ENCODE measurements around the gene ZNF496.

ZNF496 gene

GRCh38 chr1:247288341-247288740 is 43.3 kb downstream of the ZNF496 start:
- Histone ChIP-seq H3F3A (ENCODE audit: control insufficient read depth, insufficient read depth) (no peaks in the 10 kb centered on the region), H3K9me3 (ENCODE audit: control insufficient read depth, insufficient read depth, low read length) (no peaks in the 10 kb centered on the region), H3K9me2 (replicated peaks; ENCODE audit: control insufficient read depth, low read length) (no peaks in the 10 kb centered on the region), H3K4me1 (ENCODE audit: control insufficient read depth, low read length) (no peaks in the 10 kb centered on the region), H3K4me3 (ENCODE audit: low read length) (no peak overlapping the region), H3K27me3 (ENCODE audit: control insufficient read depth, low read length) (no peaks in the 10 kb centered on the region), H4K20me1 (ENCODE audit: control insufficient read depth, insufficient read depth, low read depth, low read length) (no peaks in the 10 kb centered on the region), H3K36me3 (ENCODE audit: control insufficient read depth, low read length) (no peaks in the 10 kb centered on the region), H3K4me2 (ENCODE audit: low read length) (no peak overlapping the region), H3K27ac (ENCODE audit: low read depth, low read length) (no peak overlapping the region), H3K79me2 (ENCODE audit: control insufficient read depth, low read length) (no peaks in the 10 kb centered on the region)
- TF ChIP-seq CTCF (IDR thresholded peaks at IDR 0.05; ENCODE audit: low read depth, low read length, poor library complexity, severe bottlenecking): no peak
- no peak for TF ChIP-seq EZH2phosphoT487 (IDR thresholded peaks at IDR 0.05; ENCODE audit: borderline replicate concordance, low read length)

GRCh38 chr1:247287460-247287859 is 44.2 kb downstream of the ZNF496 start:
- H3F3A ChIP-seq (ENCODE audit: control insufficient read depth, insufficient read depth): no peaks in the 10 kb centered on the region
- no peaks in the 10 kb centered on the region for H4K20me1 ChIP-seq (ENCODE audit: control insufficient read depth, insufficient read depth, low read depth, low read length)
- no peak overlapping the region for H3K4me3 ChIP-seq (ENCODE audit: low read length)
- no peak overlapping the region for H3K27ac ChIP-seq (ENCODE audit: low read depth, low read length)
- H3K79me2 ChIP-seq (ENCODE audit: control insufficient read depth, low read length): no peaks in the 10 kb centered on the region
- no peaks in the 10 kb centered on the region for H3K27me3 ChIP-seq (ENCODE audit: control insufficient read depth, low read length)
- H3K36me3 ChIP-seq (ENCODE audit: control insufficient read depth, low read length): no peaks in the 10 kb centered on the region
- no peaks in the 10 kb centered on the region for H3K4me1 ChIP-seq (ENCODE audit: control insufficient read depth, low read length)
- no peaks in the 10 kb centered on the region for H3K9me3 ChIP-seq (ENCODE audit: control insufficient read depth, insufficient read depth, low read length)
- no peak for TF ChIP-seq EZH2phosphoT487 (IDR thresholded peaks at IDR 0.05; ENCODE audit: borderline replicate concordance, low read length)
- peak; percentile 15 for TF ChIP-seq CTCF (IDR thresholded peaks at IDR 0.05; ENCODE audit: low read depth, low read length, poor library complexity, severe bottlenecking)
- no peak overlapping the region for H3K4me2 ChIP-seq (ENCODE audit: low read length)
- no peaks in the 10 kb centered on the region for H3K9me2 ChIP-seq (replicated peaks; ENCODE audit: control insufficient read depth, low read length)

GRCh38 chr1:247286134-247286670 is 45.5 kb downstream of the ZNF496 start:
- TF ChIP-seq EZH2phosphoT487 (IDR thresholded peaks at IDR 0.05; ENCODE audit: borderline replicate concordance, low read length): no peak
- TF ChIP-seq CTCF (IDR thresholded peaks at IDR 0.05; ENCODE audit: low read depth, low read length, poor library complexity, severe bottlenecking): no peak
- no peaks in the 10 kb centered on the region for H3K9me3 ChIP-seq (ENCODE audit: control insufficient read depth, insufficient read depth, low read length)
- H3K27ac ChIP-seq (ENCODE audit: low read depth, low read length): no peak overlapping the region

More at GRCh38 chr1:247286134-247286670, 45.5 kb downstream of the ZNF496 start:
- Histone ChIP-seq H3K27me3 (ENCODE audit: control insufficient read depth, low read length) (no peaks in the 10 kb centered on the region), H3K79me2 (ENCODE audit: control insufficient read depth, low read length) (no peaks in the 10 kb centered on the region), H3K4me1 (ENCODE audit: control insufficient read depth, low read length) (no peaks in the 10 kb centered on the region), H3K4me3 (ENCODE audit: low read length) (no peak overlapping the region), H3F3A (ENCODE audit: control insufficient read depth, insufficient read depth) (no peaks in the 10 kb centered on the region), H4K20me1 (ENCODE audit: control insufficient read depth, insufficient read depth, low read depth, low read length) (no peaks in the 10 kb centered on the region), H3K4me2 (ENCODE audit: low read length) (no peak overlapping the region), H3K36me3 (ENCODE audit: control insufficient read depth, low read length) (no peaks in the 10 kb centered on the region), H3K9me2 (replicated peaks; ENCODE audit: control insufficient read depth, low read length) (no peaks in the 10 kb centered on the region)

Measured in DOHH2 (cell line).